ENCODE data around the gene TUBGCP3.

DNA sequence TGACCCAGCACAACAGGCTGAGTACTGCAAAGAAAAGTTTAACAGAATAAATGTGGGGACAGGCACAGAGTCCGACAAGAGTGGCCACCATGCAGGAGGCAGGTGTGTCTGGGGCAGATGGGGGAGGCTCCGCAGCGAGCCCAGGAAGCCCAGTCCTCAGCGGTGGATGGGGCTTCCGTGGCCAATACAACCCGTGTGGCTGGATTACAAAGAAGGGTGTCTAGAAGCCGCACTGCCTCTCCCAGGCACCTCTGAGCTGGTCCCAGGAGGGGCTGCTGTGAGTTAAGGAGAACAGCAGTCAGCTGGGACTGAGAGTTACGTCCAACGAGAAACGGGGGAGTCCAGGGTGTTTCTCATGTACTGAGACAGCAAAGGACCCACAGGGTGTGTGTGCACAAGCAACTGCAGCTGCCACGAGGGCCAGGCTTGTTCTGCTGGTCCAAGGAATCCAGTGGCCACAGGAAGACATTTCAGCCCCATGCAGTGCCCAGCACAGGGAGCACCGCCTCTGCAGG lies 141.5 kb downstream of the TUBGCP3 start:
- TF ChIP-seq, protein P1, sequence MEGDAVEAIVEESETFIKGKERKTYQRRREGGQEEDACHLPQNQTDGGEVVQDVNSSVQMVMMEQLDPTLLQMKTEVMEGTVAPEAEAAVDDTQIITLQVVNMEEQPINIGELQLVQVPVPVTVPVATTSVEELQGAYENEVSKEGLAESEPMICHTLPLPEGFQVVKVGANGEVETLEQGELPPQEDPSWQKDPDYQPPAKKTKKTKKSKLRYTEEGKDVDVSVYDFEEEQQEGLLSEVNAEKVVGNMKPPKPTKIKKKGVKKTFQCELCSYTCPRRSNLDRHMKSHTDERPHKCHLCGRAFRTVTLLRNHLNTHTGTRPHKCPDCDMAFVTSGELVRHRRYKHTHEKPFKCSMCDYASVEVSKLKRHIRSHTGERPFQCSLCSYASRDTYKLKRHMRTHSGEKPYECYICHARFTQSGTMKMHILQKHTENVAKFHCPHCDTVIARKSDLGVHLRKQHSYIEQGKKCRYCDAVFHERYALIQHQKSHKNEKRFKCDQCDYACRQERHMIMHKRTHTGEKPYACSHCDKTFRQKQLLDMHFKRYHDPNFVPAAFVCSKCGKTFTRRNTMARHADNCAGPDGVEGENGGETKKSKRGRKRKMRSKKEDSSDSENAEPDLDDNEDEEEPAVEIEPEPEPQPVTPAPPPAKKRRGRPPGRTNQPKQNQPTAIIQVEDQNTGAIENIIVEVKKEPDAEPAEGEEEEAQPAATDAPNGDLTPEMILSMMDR (IDR thresholded peaks at IDR 0.05; ENCODE audit: insufficient read depth, low read length, poor library complexity, severe bottlenecking), result no peak
- no peak for TF ChIP-seq EZH2phosphoT487 (conservative IDR thresholded peaks at IDR 0.05; ENCODE audit: low read length)

Data from SU-DHL-6 (cell line).